GM21576 (cell line): Measurements from ENCODE around the gene CRYAB.
"Not testable (repeated sequence)": the region's sequence is repeated elsewhere in the genome, so short reads cannot be mapped to it uniquely, and the experiment has no call there.

ENCODE experiments used
- ATAC-seq: cut with Tn5 transposase; IDR thresholded peaks from one replicate; pipeline ENCODE4 v1.9.1; 2021; ENCODE audit warnings: mild to moderate bottlenecking, moderate library complexity; ENCODE audit not compliant: unreplicated experiment

The CRYAB gene

GRCh38 chr11:111933872-111934271 lies 22.3 kb upstream of the CRYAB start:
- no peak for ATAC-seq

GRCh38 chr11:111933176-111933575 lies 21.6 kb upstream of the CRYAB start:
- not testable (repeated sequence) for ATAC-seq

- no peak for ATAC-seq
Measured at GRCh38 chr11:111932611-111932950, 21.0 kb upstream of the CRYAB start.

- no peak for ATAC-seq
Measured at GRCh38 chr11:111930472-111930871, 18.9 kb upstream of the CRYAB start.

GRCh38 chr11:111926505-111927391 lies 15.2 kb upstream of the CRYAB start:
- peak; percentile 91 for ATAC-seq

GRCh38 chr11:111925953-111926352 lies 14.4 kb upstream of the CRYAB start:
- no peak for ATAC-seq

- no peak for ATAC-seq
Measured at GRCh38 chr11:111923951-111924350, 12.4 kb upstream of the CRYAB start.

GRCh38 chr11:111923351-111923788 lies 11.8 kb upstream of the CRYAB start:
- no peak for ATAC-seq

GRCh38 chr11:111922803-111923202 lies 11.2 kb upstream of the CRYAB start:
- ATAC-seq, result no peak

- ATAC-seq, result no peak
Measured at GRCh38 chr11:111921541-111922230, 10.1 kb upstream of the CRYAB start.

- ATAC-seq, result no peak
Measured at GRCh38 chr11:111920908-111921307, 9.3 kb upstream of the CRYAB start.

GRCh38 chr11:111918390-111919256 lies 7.1 kb upstream of the CRYAB start, which contains the start of gene C11orf52:
Gene C11orf52 (plus strand): TSS chr11:111918913. CDS start chr11:111918973, 60 bp downstream.
- ATAC-seq, result no peak

GRCh38 chr11:111917788-111918187 lies 6.2 kb upstream of the CRYAB start:
- ATAC-seq, result no peak

GRCh38 chr11:111917312-111917711 lies 5.7 kb upstream of the CRYAB start:
- no peak for ATAC-seq

GRCh38 chr11:111916768-111917167 lies 5.2 kb upstream of the CRYAB start:
- ATAC-seq, result no peak

- no peak for ATAC-seq
Measured at GRCh38 chr11:111913997-111914396, 2.4 kb upstream of the CRYAB start.

- ATAC-seq, result no peak
Measured at GRCh38 chr11:111913031-111913861, 1.7 kb upstream of the CRYAB start.

GRCh38 chr11:111912535-111912934 lies 965 bp upstream of the CRYAB start, which contains the start of gene HSPB2:
Gene HSPB2 (plus strand): TSS chr11:111912734. CDS start chr11:111912830, 96 bp downstream.
- ATAC-seq, result no peak

- ATAC-seq, result no peak
Measured at GRCh38 chr11:111910676-111911562, 651 bp downstream of the CRYAB start.
